ENCODE measurements around the gene UBE2O.
"Not testable (repeated sequence)": the region's sequence is repeated elsewhere in the genome, so short reads cannot be mapped to it uniquely, and the experiment has no call there.

UBE2O gene

GRCh38 chr17:76357597-76358158, 95.3 kb downstream of the UBE2O start:
- ATAC-seq, result no peak
- Mint-ChIP-seq H3K4me1 (peaks cover 23% of the 10 kb centered on the region), H3K9me3 (no peaks in the 10 kb centered on the region), H3K4me3 (no peak overlapping the region), H3K36me3 (peaks cover 6% of the 10 kb centered on the region), H3K27ac (no peak overlapping the region)
- DNase-seq (ENCODE audit: low spot score in 2 of 2), result no peak

- H3K9me3 Mint-ChIP-seq, result no peaks in the 10 kb centered on the region
- H3K4me3 Mint-ChIP-seq, result no peak overlapping the region
- H3K36me3 Mint-ChIP-seq, result peaks cover 6% of the 10 kb centered on the region
- ATAC-seq, result no peak
- peaks cover 27% of the 10 kb centered on the region for H3K4me1 Mint-ChIP-seq
- no peak overlapping the region for H3K27ac Mint-ChIP-seq
- DNase-seq (ENCODE audit: low spot score in 2 of 2), result no peak
Observed at GRCh38 chr17:76356803-76357456, 96.0 kb downstream of the UBE2O start.

GRCh38 chr17:76354747-76355310, 98.1 kb downstream of the UBE2O start:
- Mint-ChIP-seq H3K4me3 (peak overlapping the region; percentile 92), H3K27ac (peak overlapping the region; percentile 99), H3K36me3 (peaks cover 12% of the 10 kb centered on the region), H3K9me3 (no peaks in the 10 kb centered on the region), H3K4me1 (peaks cover 36% of the 10 kb centered on the region)
- ATAC-seq, result peak; percentile 19
- no peak for DNase-seq (ENCODE audit: low spot score in 2 of 2)

GRCh38 chr17:76354317-76354729, 98.6 kb downstream of the UBE2O start:
- no peak for ATAC-seq
- peaks cover 36% of the 10 kb centered on the region for H3K4me1 Mint-ChIP-seq
- peak overlapping the region; percentile 92 for H3K4me3 Mint-ChIP-seq
- H3K36me3 Mint-ChIP-seq, result peaks cover 12% of the 10 kb centered on the region
- DNase-seq (ENCODE audit: low spot score in 2 of 2), result no peak
- no peaks in the 10 kb centered on the region for H3K9me3 Mint-ChIP-seq
- H3K27ac Mint-ChIP-seq, result peak overlapping the region; percentile 99

GRCh38 chr17:76353599-76354316, 99.2 kb downstream of the UBE2O start, which contains the start of gene PRPSAP1:
TSS of gene PRPSAP1 (minus strand) at chr17:76353916. CDS start at chr17:76353703, 213 bp downstream.
- H3K4me3 Mint-ChIP-seq, result peak within 1 kb of the TSS; percentile 92
- peak; percentile 97 for ATAC-seq
- peaks cover 36% of the 10 kb centered on the region for H3K4me1 Mint-ChIP-seq

GRCh38 chr17:76353004-76353598, 99.9 kb downstream of the UBE2O start:
- H3K9me3 Mint-ChIP-seq, result no peaks in the 10 kb centered on the region
- peaks cover 36% of the 10 kb centered on the region for H3K4me1 Mint-ChIP-seq
- H3K4me3 Mint-ChIP-seq, result peak overlapping the region; percentile 92
- ATAC-seq (peak; percentile 9), DNase-seq (ENCODE audit: low spot score in 2 of 2) (peak; percentile 6 to 63)
- peak overlapping the region; percentile 81 for H3K27ac Mint-ChIP-seq
- peaks cover 12% of the 10 kb centered on the region for H3K36me3 Mint-ChIP-seq

More at GRCh38 chr17:76353599-76354316, 99.2 kb downstream of the UBE2O start, which contains the start of gene PRPSAP1:
- no peaks in the 10 kb centered on the region for H3K9me3 Mint-ChIP-seq
- peak within 1 kb of the TSS; percentile 99 for H3K27ac Mint-ChIP-seq
- H3K36me3 Mint-ChIP-seq, result peaks cover 12% of the 10 kb centered on the region
- peak; percentile 76 to 94 for DNase-seq (ENCODE audit: low spot score in 2 of 2)

GRCh38 chr17:76351526-76352071, 101.4 kb downstream of the UBE2O start:
- peak overlapping the region; percentile 92 for H3K4me3 Mint-ChIP-seq

GRCh38 chr17:76350463-76350862, 102.5 kb downstream of the UBE2O start:
- Mint-ChIP-seq H3K4me3 (no peak overlapping the region), H3K27ac (no peak overlapping the region)
- no peak for ATAC-seq

More at GRCh38 chr17:76351526-76352071, 101.4 kb downstream of the UBE2O start:
- peaks cover 26% of the 10 kb centered on the region for H3K36me3 Mint-ChIP-seq
- no peaks in the 10 kb centered on the region for H3K9me3 Mint-ChIP-seq
- H3K4me1 Mint-ChIP-seq, result peaks cover 31% of the 10 kb centered on the region
- no peak overlapping the region for H3K27ac Mint-ChIP-seq
- ATAC-seq (no peak), DNase-seq (ENCODE audit: low spot score in 2 of 2) (no peak)

GRCh38 chr17:76346936-76347335, 106.0 kb downstream of the UBE2O start:
- peaks cover 67% of the 10 kb centered on the region for H3K36me3 Mint-ChIP-seq
- H3K4me1 Mint-ChIP-seq; ATAC-seq; H3K4me3 Mint-ChIP-seq; H3K27ac Mint-ChIP-seq; DNase-seq (ENCODE audit: low spot score in 2 of 2); H3K9me3 Mint-ChIP-seq: not testable (repeated sequence)

More at GRCh38 chr17:76350463-76350862, 102.5 kb downstream of the UBE2O start:
- Mint-ChIP-seq H3K9me3 (no peaks in the 10 kb centered on the region), H3K36me3 (peaks cover 38% of the 10 kb centered on the region), H3K4me1 (peaks cover 31% of the 10 kb centered on the region)
- no peak for DNase-seq (ENCODE audit: low spot score in 2 of 2)

GRCh38 chr17:76345377-76345974, 107.5 kb downstream of the UBE2O start:
- Mint-ChIP-seq H3K36me3 (peaks cover 75% of the 10 kb centered on the region), H3K9me3 (no peaks in the 10 kb centered on the region), H3K27ac (peak overlapping the region; percentile 56), H3K4me3 (no peak overlapping the region), H3K4me1 (no peaks in the 10 kb centered on the region)
- DNase-seq (ENCODE audit: low spot score in 2 of 2), result no peak
- no peak for ATAC-seq

GRCh38 chr17:76343106-76343505, 109.8 kb downstream of the UBE2O start:
- DNase-seq (ENCODE audit: low spot score in 2 of 2) (no peak), ATAC-seq (no peak)
- Mint-ChIP-seq H3K4me3 (no peak overlapping the region), H3K4me1 (no peaks in the 10 kb centered on the region), H3K27ac (no peak overlapping the region), H3K36me3 (peaks cover 71% of the 10 kb centered on the region), H3K9me3 (no peaks in the 10 kb centered on the region)

GRCh38 chr17:76341301-76341700, 111.7 kb downstream of the UBE2O start:
- no peak overlapping the region for H3K4me3 Mint-ChIP-seq

More at GRCh38 chr17:76341301-76341700, 111.7 kb downstream of the UBE2O start:
- ATAC-seq (no peak), DNase-seq (ENCODE audit: low spot score in 2 of 2) (no peak)
- H3K36me3 Mint-ChIP-seq, result peaks cover 54% of the 10 kb centered on the region
- no peak overlapping the region for H3K27ac Mint-ChIP-seq
- no peaks in the 10 kb centered on the region for H3K9me3 Mint-ChIP-seq
- no peaks in the 10 kb centered on the region for H3K4me1 Mint-ChIP-seq
